ENCODE data around the gene ATP1A2.

The ATP1A2 gene

DNA sequence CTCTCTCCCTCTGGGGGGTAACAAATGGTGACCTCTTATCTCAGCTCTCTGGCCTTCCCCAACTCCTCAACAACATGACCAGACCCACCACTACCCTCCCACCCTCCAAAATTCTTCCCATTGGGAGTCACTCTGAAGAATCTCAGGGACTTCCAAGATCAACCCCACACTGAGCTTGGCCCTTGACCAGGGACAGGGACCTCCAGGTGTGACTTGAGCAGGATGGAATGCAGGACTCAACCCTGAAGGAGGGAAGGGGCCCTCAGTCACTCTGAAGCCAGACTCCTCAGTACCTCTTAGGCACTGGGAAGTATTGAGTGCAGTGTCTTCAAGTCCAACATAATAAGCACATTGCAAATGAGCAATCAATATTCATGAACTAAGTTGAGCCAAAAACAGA lies 76.7 kb downstream of the ATP1A2 start:
- Histone ChIP-seq H3K4me3 (ENCODE audit: low read length) (no peak overlapping the region), H3K27me3 (ENCODE audit: control insufficient read depth, low read length) (no peaks in the 10 kb centered on the region; the same call in 1 of the 2 replicates), H4K20me1 (ENCODE audit: control insufficient read depth, insufficient read depth, low read depth, low read length) (no peaks in the 10 kb centered on the region), H3K4me2 (ENCODE audit: low read length) (no peak overlapping the region), H3K27ac (ENCODE audit: low read depth, low read length) (no peak overlapping the region), H3K79me2 (ENCODE audit: control insufficient read depth, low read length) (no peaks in the 10 kb centered on the region), H3F3A (ENCODE audit: control insufficient read depth, insufficient read depth) (no peaks in the 10 kb centered on the region), H3K36me3 (ENCODE audit: control insufficient read depth, low read length) (no peaks in the 10 kb centered on the region), H3K9me3 (ENCODE audit: control insufficient read depth, insufficient read depth, low read length) (no peaks in the 10 kb centered on the region), H3K9me2 (replicated peaks; ENCODE audit: control insufficient read depth, low read length) (no peaks in the 10 kb centered on the region), H3K4me1 (ENCODE audit: control insufficient read depth, low read length) (peaks cover 5% of the 10 kb centered on the region)
- TF ChIP-seq, protein P1, sequence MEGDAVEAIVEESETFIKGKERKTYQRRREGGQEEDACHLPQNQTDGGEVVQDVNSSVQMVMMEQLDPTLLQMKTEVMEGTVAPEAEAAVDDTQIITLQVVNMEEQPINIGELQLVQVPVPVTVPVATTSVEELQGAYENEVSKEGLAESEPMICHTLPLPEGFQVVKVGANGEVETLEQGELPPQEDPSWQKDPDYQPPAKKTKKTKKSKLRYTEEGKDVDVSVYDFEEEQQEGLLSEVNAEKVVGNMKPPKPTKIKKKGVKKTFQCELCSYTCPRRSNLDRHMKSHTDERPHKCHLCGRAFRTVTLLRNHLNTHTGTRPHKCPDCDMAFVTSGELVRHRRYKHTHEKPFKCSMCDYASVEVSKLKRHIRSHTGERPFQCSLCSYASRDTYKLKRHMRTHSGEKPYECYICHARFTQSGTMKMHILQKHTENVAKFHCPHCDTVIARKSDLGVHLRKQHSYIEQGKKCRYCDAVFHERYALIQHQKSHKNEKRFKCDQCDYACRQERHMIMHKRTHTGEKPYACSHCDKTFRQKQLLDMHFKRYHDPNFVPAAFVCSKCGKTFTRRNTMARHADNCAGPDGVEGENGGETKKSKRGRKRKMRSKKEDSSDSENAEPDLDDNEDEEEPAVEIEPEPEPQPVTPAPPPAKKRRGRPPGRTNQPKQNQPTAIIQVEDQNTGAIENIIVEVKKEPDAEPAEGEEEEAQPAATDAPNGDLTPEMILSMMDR (IDR thresholded peaks at IDR 0.05; ENCODE audit: low read depth, low read length, poor library complexity, severe bottlenecking): no peak
- TF ChIP-seq EZH2phosphoT487 (IDR thresholded peaks at IDR 0.05; ENCODE audit: borderline replicate concordance, low read length): no peak
